CD1c-positive myeloid dendritic cell (primary cell): ENCODE results near the gene ZNF519.
A peak's percentile ranks its signal among the peaks of the same experiment; 100 is the strongest.

Experiments
- DNase-seq: peaks from one replicate; pipeline ENCODE4 v3.0.0-alpha.2; 2016; ENCODE audit errors: extremely low spot score

Gene ZNF519

DNA sequence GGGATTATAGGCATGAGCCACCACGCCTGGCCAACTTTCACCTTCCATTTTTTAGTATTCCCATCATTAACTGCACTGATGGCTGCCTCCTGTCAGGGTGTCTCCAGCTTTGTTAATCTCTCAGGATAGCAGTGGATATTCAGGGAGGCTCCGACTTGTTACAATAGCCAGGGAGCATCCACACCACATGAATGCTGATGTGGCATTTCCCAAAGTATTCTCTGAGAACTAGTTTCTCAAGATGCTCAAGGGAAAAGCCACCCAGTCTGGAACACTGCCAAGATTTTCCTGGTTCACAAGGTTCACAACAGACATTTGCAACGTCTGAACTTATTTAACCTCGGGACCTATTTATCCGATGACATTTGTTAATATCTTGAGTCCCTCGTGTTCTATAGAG is 33.8 kb downstream of the ZNF519 start:
- no peak for DNase-seq

DNA sequence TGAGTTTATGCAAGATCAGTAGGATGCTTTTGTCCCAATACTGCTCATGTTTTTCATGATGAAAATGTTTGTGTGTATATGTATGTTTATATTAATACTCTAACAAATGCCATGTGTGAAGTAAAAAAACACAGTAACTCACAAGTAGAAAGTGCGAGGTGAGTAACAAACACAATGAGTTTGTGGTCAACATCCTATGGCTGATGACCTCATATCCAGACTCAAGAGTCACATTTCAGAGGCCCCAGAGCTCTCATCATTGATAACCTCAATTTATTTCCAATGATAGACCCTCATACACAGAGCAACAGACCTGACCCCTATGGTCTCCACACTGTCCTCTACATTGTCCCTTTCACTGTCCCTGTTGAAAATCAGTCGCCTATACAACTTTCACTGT is 34.5 kb downstream of the ZNF519 start:
- no peak for DNase-seq

DNA sequence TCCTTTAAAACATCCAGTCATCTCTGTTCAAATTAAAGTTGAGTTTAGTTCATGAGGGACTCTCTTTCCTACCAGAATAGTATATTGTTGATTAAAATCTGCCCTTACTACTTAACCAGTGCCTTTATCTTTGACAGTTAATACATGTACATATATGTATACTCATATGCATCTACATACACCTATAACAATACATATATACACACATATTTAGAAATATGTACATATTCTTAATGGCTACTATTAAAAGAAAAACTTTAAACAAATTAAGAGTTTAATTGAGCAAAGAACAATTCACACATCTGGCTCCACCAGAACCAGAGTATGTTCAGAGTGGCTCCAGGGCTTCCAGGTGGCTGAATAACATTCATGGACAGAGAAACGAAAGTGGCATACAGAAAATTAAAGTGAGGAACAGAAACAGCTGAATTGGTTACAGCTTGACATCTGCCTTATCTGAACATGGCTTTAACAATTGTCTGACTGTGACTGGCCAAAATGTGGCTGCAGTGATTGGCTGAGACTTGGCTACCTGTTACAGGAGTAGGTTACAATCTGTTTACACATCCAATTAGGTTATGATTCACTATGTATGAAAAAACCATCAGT is 38.8 kb downstream of the ZNF519 start:
- no peak for DNase-seq

DNA sequence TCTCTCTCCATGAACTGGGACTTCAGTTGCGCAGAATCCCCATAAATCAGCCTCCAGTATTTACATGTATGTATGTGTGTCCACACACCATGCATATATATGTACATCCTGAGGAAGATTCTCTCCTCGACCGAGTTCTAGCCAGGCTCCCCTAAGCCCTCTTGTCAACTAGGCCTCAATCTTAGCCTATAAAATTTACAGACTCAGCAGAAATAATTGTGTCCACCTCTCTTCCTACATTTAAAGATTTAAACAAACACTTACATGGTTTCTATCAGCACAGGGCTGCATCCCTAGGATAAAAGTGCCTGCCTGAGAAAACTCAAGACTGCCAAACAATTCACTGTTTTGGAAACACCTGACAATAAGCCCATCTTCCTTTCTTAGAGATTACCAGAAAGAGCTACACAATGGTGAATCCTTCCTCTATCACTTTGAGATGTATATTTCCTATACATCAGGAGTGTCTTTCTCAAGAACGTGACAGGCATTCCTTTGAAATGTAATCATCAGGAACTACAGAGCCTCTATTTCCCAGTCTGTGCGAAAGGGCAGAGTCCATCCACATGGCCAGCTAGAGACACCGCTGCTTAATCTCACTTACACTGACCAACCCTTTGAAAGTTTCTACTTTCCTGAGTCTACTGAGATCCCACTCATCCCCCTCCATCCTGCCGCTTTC is 39.5 kb downstream of the ZNF519 start:
- no peak for DNase-seq

DNA sequence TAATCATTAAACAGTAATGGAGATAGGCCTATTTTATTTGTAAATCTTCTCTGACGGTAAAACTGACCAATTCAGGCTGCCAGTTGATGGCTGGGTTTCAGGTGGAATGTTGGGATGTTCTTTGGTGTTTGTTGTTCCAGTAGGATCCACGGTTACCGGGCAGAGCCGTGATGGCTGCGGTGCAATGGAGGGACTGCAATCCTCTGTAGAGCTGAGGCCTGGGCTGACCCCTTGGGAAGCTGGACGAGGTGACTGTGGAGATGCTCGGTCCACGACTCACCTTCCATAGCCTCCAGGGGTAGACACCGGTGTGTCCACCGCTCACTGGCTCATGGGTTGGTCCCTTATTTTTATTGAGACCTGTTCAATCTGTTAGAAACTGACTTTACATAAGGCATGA is 42.5 kb downstream of the ZNF519 start:
- DNase-seq = no peak

DNA sequence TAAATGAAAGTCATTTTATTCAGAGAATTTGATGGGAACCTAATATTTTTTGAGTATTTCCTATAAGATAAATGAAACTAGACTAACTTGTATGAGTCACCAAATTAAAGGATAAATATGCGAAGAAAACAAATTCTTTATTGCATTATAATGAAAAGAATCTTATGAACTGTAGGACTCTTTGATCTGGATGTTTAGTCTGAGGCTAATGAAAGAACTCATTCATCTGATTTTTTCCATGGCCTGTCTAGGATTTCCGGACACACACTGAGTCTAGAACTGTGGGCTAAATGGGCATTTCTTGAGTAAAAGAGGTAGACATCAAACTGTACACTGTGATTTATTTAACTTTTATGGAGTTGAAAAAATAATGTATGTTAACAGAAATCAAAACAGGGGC is 43.0 kb downstream of the ZNF519 start:
- no peak for DNase-seq

DNA sequence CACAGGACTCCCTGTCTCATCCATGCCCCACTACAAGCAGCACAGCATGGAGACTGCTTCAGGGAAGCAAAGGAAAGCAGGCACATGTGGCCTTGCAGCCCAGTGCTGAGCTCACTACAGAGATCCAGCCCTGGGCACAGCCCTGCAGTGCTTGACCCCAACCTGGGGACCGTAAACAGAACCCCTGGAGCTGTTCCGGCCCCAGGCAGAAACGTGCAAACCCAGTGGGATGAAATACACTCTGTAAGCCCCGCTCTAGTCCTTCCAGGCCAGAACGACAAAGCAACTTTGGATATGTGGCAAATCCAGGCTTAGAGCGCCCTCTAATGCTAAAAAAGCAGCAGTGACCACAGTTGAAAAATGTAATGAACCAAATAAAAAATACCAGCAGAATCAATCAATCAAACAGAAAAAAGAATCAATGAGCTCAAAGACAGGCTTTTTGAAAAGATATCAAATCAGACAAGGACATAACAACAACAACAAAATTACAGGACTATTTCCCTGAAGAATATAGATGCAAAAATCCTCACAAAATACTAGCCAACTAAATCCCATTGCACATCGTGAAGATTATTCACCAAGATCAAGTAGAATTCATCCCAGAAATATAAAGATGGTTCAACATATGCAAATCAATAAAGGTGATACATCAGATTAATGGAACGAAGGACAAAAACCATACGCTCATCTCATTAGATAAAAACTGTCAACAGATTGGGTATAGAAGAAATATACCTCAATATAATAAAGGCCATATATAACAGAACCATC is 45.6 kb downstream of the ZNF519 start:
- DNase-seq = peak; percentile 52

DNA sequence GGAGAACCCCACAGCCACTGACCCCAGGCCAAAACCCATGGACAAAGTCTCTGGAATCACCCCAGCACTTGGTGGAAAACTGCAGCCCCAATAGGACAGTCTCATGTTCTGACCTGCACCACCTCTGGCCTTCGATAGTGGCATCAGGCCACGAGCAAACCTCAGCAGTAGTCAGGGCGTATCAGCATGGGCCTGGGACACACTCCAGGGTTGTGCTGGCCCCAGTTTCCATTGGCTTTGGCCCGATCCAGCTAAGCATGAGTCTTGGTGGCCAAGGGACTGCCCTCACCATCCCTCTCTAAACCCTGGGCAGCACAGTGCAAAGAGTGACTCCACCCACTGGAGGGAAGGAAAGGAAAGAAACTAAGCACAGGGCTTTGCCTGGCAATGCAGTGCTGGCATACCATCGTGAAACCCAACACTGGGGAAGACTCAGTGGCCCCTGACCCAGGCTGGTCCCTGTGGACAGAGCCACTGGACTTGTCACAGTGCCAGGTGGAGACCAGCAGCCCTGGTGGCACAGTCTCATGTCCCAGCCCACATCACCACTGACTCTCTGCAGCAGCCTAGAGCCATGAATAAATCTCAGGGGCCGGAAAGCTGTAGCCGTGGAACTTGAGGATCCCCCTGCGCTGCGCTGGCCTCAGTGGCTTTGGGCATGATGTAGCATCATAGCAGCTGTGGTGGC is 46.3 kb downstream of the ZNF519 start:
- DNase-seq = no peak

DNA sequence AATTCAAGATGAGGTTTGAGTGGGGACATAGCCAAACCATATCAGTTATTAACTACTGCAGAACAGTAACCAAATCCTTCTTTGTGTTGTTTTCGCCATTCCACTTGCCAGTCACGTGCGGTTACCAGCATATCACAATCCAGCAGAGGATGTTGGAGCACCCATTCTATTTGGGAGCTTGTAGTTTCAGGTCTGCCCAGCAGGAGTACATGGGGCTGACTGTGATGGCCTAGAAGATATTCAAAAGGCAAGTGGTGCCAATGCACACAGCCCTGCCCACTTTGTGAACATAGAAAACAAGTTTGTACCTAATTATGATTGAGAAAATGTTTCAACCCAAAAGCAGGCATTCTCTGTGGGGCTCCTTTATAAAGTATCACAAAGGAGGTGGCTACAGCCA is 57.0 kb downstream of the ZNF519 start:
- DNase-seq = no peak

DNA sequence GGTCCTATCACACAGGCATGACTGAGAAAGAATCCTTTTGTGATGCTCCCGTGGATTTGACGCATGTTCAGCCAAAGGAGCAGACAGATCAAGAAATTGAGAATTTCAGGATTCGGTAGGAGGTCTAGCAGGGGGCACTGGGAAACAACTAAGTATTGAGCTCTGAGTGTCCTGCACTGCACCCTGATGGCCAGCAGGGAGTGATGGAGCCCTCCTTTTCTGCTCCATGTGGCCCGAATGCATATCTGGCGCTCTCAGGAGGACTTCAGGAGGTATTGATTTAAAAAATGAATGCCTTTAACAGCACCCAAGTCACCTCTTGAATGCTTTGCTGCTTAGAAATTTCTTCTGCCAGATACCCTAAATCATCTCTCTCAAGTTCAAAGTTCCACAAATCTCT is 58.0 kb downstream of the ZNF519 start:
- DNase-seq = no peak

DNA sequence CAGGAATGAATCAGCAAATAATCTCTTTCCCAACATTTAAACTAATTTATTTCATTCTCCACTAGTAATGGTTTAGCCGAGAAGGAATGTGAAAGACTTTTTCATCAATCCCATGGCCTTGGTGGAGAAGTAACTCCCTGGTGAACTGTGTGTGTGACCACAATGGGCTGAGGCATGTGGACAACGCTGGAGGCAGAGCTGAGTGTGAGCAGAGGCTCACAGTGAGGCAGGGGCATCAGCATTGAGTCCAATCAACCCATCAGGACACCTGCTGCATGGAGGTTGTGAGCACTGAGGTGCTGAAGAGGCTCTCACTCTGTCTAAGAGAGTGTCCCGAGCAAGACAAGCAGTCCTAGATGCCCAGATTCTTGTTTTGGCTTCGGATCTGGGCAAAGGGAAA is 78.6 kb downstream of the ZNF519 start:
- no peak for DNase-seq
